Measurements from ENCODE around the gene ANKRD44. TPM values are rescaled to one million over a fixed set of nuclear protein-coding genes. Genes with fewer than 3 reads are reported as not detected.
A peak's percentile ranks its signal among the peaks of the same experiment; 100 is the strongest.

Gene ANKRD44
- total and polyA plus RNA-seq, 7 donors = 0.35 to 9.3 (median 1.7) TPM

- Histone ChIP-seq H3K36me3 (ENCODE audit: insufficient read depth in 1 of 2, low read depth in 1 of 2) (no peaks in the 10 kb centered on the region), H3K9me3 (no peaks in the 10 kb centered on the region), H3K4me3 (no peak overlapping the region), H3K27ac (no peak overlapping the region), H3K27me3 (ENCODE audit: insufficient read depth in 3 of 3, low read length in 2 of 3) (no peaks in the 10 kb centered on the region), H3K4me1 (peaks cover 6% of the 10 kb centered on the region)
- DNase-seq = no peak
- no peak for TF ChIP-seq CTCF (IDR thresholded peaks at IDR 0.05)
- ATAC-seq = no peak
- intact Hi-C loops (cut with DNase I) = no loop called here
Observed at GRCh38 chr2:197284956-197285355, 25.6 kb downstream of the ANKRD44 start.

- no peak for ATAC-seq
- no peak for TF ChIP-seq CTCF (IDR thresholded peaks at IDR 0.05)
- peaks cover 16% of the 10 kb centered on the region for H3K4me1 ChIP-seq
- no peaks in the 10 kb centered on the region for H3K27me3 ChIP-seq (ENCODE audit: insufficient read depth in 3 of 3, low read length in 2 of 3)
- H3K4me3 ChIP-seq = no peak overlapping the region
- WGBS, 3 donors = 50 to 67% (median 54%) methylated on average over 2 of the region's 2 CpGs
- H3K9me3 ChIP-seq = no peaks in the 10 kb centered on the region
- DNase-seq = no peak
- no peaks in the 10 kb centered on the region for H3K36me3 ChIP-seq (ENCODE audit: insufficient read depth in 1 of 2, low read depth in 1 of 2)
- intact Hi-C loops (cut with DNase I) = no loop called here
- H3K27ac ChIP-seq = no peak overlapping the region
Observed at GRCh38 chr2:197281421-197281820, 29.2 kb downstream of the ANKRD44 start.

GRCh38 chr2:197280015-197280702, 30.4 kb downstream of the ANKRD44 start:
- intact Hi-C loops (cut with DNase I) = no loop called here
- ATAC-seq = no peak

GRCh38 chr2:197278799-197279763, 31.5 kb downstream of the ANKRD44 start:
- no peaks in the 10 kb centered on the region for H3K36me3 ChIP-seq (ENCODE audit: insufficient read depth in 1 of 2, low read depth in 1 of 2)
- intact Hi-C loops (cut with DNase I) = no loop called here
- DNase-seq (no peak), ATAC-seq (peak in 1 of 4 donors; percentile 58)
- peaks cover 16% of the 10 kb centered on the region for H3K4me1 ChIP-seq
- no peak for TF ChIP-seq CTCF (IDR thresholded peaks at IDR 0.05)
- 59 to 66% (median 64%) methylated on average over 12 of the region's 12 CpGs for WGBS, 3 donors
- no peak overlapping the region for H3K27ac ChIP-seq
- no peak overlapping the region for H3K4me3 ChIP-seq
- H3K9me3 ChIP-seq = no peaks in the 10 kb centered on the region
- no peaks in the 10 kb centered on the region for H3K27me3 ChIP-seq (ENCODE audit: insufficient read depth in 3 of 3, low read length in 2 of 3)

More at GRCh38 chr2:197280015-197280702, 30.4 kb downstream of the ANKRD44 start:
- TF ChIP-seq CTCF (IDR thresholded peaks at IDR 0.05) = no peak
- Histone ChIP-seq H3K27me3 (ENCODE audit: insufficient read depth in 3 of 3, low read length in 2 of 3) (no peaks in the 10 kb centered on the region), H3K4me3 (no peak overlapping the region), H3K4me1 (peaks cover 16% of the 10 kb centered on the region), H3K27ac (no peak overlapping the region), H3K9me3 (no peaks in the 10 kb centered on the region), H3K36me3 (ENCODE audit: insufficient read depth in 1 of 2, low read depth in 1 of 2) (no peaks in the 10 kb centered on the region)
- 64 to 67% (median 65%) methylated on average over 13 of the region's 13 CpGs for WGBS, 3 donors
- no peak for DNase-seq
